GM12878 (cell line): ENCODE measurements around the gene ERCC3.

ENCODE experiments used
- NR2F1 ChIP-seq: fragments of 450-650 bp; conservative IDR thresholded peaks from 2 replicates; pipeline ENCODE4 v1.6.1; 2017; ENCODE audit warnings: mild to moderate bottlenecking
- ZNF24 ChIP-seq: fragments of 450-650 bp; IDR thresholded peaks from 2 replicates; pipeline ENCODE4 v1.6.1; 2017; ENCODE audit warnings: antibody characterized with exemption, mild to moderate bottlenecking
- TF ChIP-seq, protein P1 (sequence below): fragments of 450-650 bp; IDR thresholded peaks from 2 replicates; pipeline ENCODE4 v1.6.1; 2016; ENCODE audit warnings: mild to moderate bottlenecking
- TF ChIP-seq, protein P2 (sequence below), 3 experiments: IDR thresholded peaks in 2 of 3; conservative IDR thresholded peaks in 1 of 3; 2 replicates each; pipeline ENCODE4 v1.5.1; 2011; ENCODE audit warnings: low read depth in 3 of 3, low read length in 3 of 3, mild to moderate bottlenecking in 3 of 3, control low read depth in 2 of 3, moderate library complexity in 2 of 3, inconsistent platforms in 1 of 3, mixed read lengths in 1 of 3; ENCODE audit not compliant: control insufficient read depth in 2 of 3, insufficient read depth in 1 of 3; ENCODE audit errors: extremely low read depth in 1 of 3
- TF ChIP-seq, protein P3 (sequence below): IDR thresholded peaks from 2 replicates; pipeline ENCODE4 v1.6.1; 2011; ENCODE audit warnings: low read depth, low read length, improper control_type of control experiment, borderline replicate concordance

DNA sequence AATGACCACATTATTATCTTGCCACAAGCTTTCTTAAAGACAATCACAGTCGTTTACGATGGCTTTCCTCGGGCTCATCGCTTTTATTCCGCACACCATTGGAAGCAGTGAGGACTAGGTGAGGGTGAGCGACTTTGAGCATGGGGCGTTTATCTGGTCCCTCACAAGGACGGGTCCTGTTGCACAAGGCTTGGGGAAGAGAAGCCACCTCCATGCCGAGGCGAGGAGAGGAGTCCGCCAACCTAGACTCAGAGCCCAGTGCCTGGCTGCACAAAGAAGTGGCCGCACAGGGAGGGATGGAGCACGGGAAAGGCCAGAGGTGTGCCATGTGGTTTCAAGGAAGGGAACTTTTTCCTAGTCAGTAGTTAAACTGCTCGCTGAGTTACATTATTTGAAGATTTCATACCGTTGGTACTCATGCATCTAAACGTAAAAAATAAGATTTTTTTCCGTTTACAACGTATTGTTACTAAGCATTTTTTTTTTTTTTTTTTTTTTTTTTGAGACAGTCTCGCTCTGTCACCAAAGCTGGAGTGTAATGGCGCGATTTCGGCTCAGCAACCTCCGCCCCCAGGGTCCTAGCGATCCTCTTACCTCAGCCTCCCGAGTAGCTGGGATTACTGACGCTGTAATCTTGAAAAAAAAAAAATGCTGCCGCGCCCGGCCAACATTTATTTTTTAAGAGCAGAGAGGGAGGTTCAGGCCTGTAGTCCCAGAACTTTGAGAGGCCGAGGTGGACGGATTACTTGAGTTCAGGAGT is 73.0 kb downstream of the ERCC3 start:
- TF ChIP-seq, protein P1, sequence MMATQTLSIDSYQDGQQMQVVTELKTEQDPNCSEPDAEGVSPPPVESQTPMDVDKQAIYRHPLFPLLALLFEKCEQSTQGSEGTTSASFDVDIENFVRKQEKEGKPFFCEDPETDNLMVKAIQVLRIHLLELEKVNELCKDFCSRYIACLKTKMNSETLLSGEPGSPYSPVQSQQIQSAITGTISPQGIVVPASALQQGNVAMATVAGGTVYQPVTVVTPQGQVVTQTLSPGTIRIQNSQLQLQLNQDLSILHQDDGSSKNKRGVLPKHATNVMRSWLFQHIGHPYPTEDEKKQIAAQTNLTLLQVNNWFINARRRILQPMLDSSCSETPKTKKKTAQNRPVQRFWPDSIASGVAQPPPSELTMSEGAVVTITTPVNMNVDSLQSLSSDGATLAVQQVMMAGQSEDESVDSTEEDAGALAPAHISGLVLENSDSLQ, result no peak
- TF ChIP-seq ZNF24 (no peak), NR2F1 (no peak)
- TF ChIP-seq, protein P2, sequence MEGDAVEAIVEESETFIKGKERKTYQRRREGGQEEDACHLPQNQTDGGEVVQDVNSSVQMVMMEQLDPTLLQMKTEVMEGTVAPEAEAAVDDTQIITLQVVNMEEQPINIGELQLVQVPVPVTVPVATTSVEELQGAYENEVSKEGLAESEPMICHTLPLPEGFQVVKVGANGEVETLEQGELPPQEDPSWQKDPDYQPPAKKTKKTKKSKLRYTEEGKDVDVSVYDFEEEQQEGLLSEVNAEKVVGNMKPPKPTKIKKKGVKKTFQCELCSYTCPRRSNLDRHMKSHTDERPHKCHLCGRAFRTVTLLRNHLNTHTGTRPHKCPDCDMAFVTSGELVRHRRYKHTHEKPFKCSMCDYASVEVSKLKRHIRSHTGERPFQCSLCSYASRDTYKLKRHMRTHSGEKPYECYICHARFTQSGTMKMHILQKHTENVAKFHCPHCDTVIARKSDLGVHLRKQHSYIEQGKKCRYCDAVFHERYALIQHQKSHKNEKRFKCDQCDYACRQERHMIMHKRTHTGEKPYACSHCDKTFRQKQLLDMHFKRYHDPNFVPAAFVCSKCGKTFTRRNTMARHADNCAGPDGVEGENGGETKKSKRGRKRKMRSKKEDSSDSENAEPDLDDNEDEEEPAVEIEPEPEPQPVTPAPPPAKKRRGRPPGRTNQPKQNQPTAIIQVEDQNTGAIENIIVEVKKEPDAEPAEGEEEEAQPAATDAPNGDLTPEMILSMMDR (IDR thresholded peaks at IDR 0.05 in 2 of 3, conservative IDR thresholded peaks at IDR 0.05 in 1 of 3; ENCODE audit: control insufficient read depth in 2 of 3, extremely low read depth in 1 of 3, insufficient read depth in 1 of 3, low read depth in 3 of 3, low read length in 3 of 3), result no peak
- TF ChIP-seq, protein P3, sequence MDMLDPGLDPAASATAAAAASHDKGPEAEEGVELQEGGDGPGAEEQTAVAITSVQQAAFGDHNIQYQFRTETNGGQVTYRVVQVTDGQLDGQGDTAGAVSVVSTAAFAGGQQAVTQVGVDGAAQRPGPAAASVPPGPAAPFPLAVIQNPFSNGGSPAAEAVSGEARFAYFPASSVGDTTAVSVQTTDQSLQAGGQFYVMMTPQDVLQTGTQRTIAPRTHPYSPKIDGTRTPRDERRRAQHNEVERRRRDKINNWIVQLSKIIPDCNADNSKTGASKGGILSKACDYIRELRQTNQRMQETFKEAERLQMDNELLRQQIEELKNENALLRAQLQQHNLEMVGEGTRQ, result no peak
